AG09309 (cell line): ENCODE measurements around the gene STX2.

Experiments
- DNase-seq: peaks from one replicate; pipeline ENCODE4 v3.0.0-alpha.2; 2010; ENCODE audit warnings: low read depth
- H3K4me3 ChIP-seq: 2 replicates; pipeline ENCODE4 v1.5.1; 2011; ENCODE audit warnings: mild to moderate bottlenecking, low read depth, low read length, moderate library complexity; ENCODE audit not compliant: control insufficient read depth
- CTCF ChIP-seq: IDR thresholded peaks from 2 replicates; pipeline ENCODE4 v1.5.1; 2011; ENCODE audit warnings: mild to moderate bottlenecking, low read depth, low read length, inconsistent platforms; ENCODE audit not compliant: insufficient read depth, control insufficient read depth; ENCODE audit errors: missing control alignments

The STX2 gene

GRCh38 chr12:130780325-130780724 lies 58.7 kb downstream of the STX2 start:
- TF ChIP-seq CTCF: no peak
- H3K4me3 ChIP-seq: no peak overlapping the region
- no peak for DNase-seq

GRCh38 chr12:130778776-130779175 lies 60.3 kb downstream of the STX2 start:
- DNase-seq: no peak
- no peak for TF ChIP-seq CTCF
- H3K4me3 ChIP-seq: no peak overlapping the region

- TF ChIP-seq CTCF: no peak
- H3K4me3 ChIP-seq: no peak overlapping the region
Observed at GRCh38 chr12:130776857-130777339, 62.2 kb downstream of the STX2 start.

GRCh38 chr12:130775953-130776856 lies 62.8 kb downstream of the STX2 start:
- peak; percentile 55 for DNase-seq

More at GRCh38 chr12:130776857-130777339, 62.2 kb downstream of the STX2 start:
- DNase-seq: peak; percentile 23

GRCh38 chr12:130770413-130771028 lies 68.5 kb downstream of the STX2 start:
- DNase-seq: no peak
- H3K4me3 ChIP-seq: no peak overlapping the region
- TF ChIP-seq CTCF: no peak

More at GRCh38 chr12:130775953-130776856, 62.8 kb downstream of the STX2 start:
- no peak for TF ChIP-seq CTCF
- peak overlapping the region; percentile 32 for H3K4me3 ChIP-seq

GRCh38 chr12:130768120-130768519 lies 70.9 kb downstream of the STX2 start:
- no peak overlapping the region for H3K4me3 ChIP-seq
- no peak for TF ChIP-seq CTCF
- no peak for DNase-seq
